ENCODE data around the gene ZZZ3.

Gene ZZZ3

DNA sequence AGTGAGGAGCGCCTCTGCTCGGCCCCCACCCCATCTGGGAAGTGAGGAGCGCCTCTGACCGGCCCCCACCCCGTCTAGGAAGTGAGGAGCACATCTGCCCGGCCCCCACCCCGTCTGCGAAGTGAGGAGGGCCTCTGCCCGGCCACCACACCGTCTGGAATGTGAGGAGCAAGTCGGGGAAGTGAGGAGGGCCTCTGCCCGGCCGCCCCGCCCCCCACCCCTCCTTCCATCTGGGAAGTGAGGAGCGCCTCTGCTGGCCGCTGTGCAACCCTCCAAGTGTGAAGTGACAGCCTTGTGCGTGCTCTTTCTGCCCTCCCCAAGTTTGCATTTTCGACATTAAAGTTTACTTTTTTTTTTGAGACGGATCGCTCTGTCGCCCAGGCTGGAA, 5.1 kb upstream of the ZZZ3 start (continued):
- no peak for TF ChIP-seq POU6F1 (CRISPR knock-in tag; IDR thresholded peaks at IDR 0.05; ENCODE audit: borderline replicate concordance, low read depth)

DNA sequence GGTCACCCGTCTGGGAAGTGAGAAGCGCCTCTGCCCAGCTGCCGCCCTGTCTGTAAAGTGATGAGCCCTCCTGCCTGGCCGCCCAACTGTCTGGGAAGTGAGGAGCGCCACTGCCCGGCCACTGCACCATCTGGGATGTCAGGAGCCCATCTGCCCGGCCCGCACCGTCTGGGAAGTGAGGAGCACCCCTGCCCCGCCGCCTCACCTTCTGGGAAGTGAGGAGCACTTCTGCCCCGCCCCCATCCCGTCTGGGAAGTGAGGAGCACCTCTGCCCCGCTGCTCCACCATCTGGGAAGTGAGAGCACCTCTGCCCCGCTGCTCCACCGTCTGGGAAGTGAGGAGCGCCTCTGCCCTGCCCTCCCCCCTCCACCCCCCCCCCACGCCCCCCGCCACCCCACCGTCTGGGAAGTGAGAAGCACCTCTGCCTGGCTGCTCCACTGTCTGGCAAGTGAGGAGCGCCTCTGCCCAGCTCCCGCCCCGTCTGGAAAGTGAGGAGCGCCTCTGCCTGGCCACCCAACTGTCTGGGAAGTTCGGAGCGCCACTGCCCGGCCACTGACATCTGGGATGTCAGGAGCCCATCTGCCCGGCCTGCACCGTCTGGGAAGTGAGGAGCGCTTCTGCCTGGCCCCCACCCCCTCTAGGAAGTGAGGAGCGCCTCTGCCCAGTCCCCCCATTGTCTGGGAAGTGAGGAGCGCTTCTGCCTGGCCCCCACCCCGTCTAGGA, 4.5 kb upstream of the ZZZ3 start:
- no peak for ATAC-seq

GRCh38 chr1:77683160-77684148, 996 bp upstream of the ZZZ3 start:
- no peak for TF ChIP-seq OSR1 (CRISPR knock-in tag; IDR thresholded peaks at IDR 0.05)
- TF ChIP-seq CREB5 (CRISPR knock-in tag; IDR thresholded peaks at IDR 0.05; ENCODE audit: low read depth): no peak
- peak; percentile 88; the same call in 1 of the 2 replicates for TF ChIP-seq ZNF565 (CRISPR knock-in tag; conservative IDR thresholded peaks at IDR 0.05; ENCODE audit: low read depth)
- no peak for TF ChIP-seq GLIS3 (CRISPR knock-in tag; IDR thresholded peaks at IDR 0.05)
- TF ChIP-seq ZC3H10 (CRISPR knock-in tag; IDR thresholded peaks at IDR 0.05): no peak
- TF ChIP-seq SNAI2 (CRISPR knock-in tag; IDR thresholded peaks at IDR 0.05): no peak
- TF ChIP-seq CSDC2 (CRISPR knock-in tag; IDR thresholded peaks at IDR 0.05): no peak
- TF ChIP-seq ARNTL (CRISPR knock-in tag; IDR thresholded peaks at IDR 0.05; ENCODE audit: borderline replicate concordance, low read depth): no peak
- TF ChIP-seq TCF4 (CRISPR knock-in tag; IDR thresholded peaks at IDR 0.05; ENCODE audit: borderline replicate concordance): no peak
- ATAC-seq: peak; percentile 89

More for the DNA sequence above, 4.5 kb upstream of the ZZZ3 start:
- no peak for TF ChIP-seq TOX (CRISPR knock-in tag; IDR thresholded peaks at IDR 0.05; ENCODE audit: borderline replicate concordance)
- no peak for TF ChIP-seq ZNF70 (CRISPR knock-in tag; IDR thresholded peaks at IDR 0.05)
- TF ChIP-seq CSDC2 (CRISPR knock-in tag; IDR thresholded peaks at IDR 0.05): no peak
- no peak for TF ChIP-seq PATZ1 (CRISPR knock-in tag; IDR thresholded peaks at IDR 0.05; ENCODE audit: borderline replicate concordance)
- TF ChIP-seq ZFP3 (CRISPR knock-in tag; IDR thresholded peaks at IDR 0.05): no peak
- no peak for TF ChIP-seq ESRRG (CRISPR knock-in tag; IDR thresholded peaks at IDR 0.05)
- TF ChIP-seq ZNF565 (CRISPR knock-in tag; conservative IDR thresholded peaks at IDR 0.05; ENCODE audit: low read depth): no peak
- TF ChIP-seq ZNF8 (CRISPR knock-in tag; IDR thresholded peaks at IDR 0.05): no peak
- TF ChIP-seq ARNTL (CRISPR knock-in tag; IDR thresholded peaks at IDR 0.05; ENCODE audit: borderline replicate concordance, low read depth): no peak
- no peak for TF ChIP-seq BACH2 (CRISPR knock-in tag; IDR thresholded peaks at IDR 0.05; ENCODE audit: borderline replicate concordance)
- no peak for TF ChIP-seq OSR1 (CRISPR knock-in tag; IDR thresholded peaks at IDR 0.05)
- no peak for TF ChIP-seq TCF4 (CRISPR knock-in tag; IDR thresholded peaks at IDR 0.05; ENCODE audit: borderline replicate concordance)
- TF ChIP-seq, protein P1, sequence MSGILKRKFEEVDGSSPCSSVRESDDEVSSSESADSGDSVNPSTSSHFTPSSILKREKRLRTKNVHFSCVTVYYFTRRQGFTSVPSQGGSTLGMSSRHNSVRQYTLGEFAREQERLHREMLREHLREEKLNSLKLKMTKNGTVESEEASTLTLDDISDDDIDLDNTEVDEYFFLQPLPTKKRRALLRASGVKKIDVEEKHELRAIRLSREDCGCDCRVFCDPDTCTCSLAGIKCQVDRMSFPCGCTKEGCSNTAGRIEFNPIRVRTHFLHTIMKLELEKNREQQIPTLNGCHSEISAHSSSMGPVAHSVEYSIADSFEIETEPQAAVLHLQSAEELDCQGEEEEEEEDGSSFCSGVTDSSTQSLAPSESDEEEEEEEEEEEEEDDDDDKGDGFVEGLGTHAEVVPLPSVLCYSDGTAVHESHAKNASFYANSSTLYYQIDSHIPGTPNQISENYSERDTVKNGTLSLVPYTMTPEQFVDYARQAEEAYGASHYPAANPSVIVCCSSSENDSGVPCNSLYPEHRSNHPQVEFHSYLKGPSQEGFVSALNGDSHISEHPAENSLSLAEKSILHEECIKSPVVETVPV (CRISPR knock-in tag; IDR thresholded peaks at IDR 0.05): no peak
- TF ChIP-seq SNAI2 (CRISPR knock-in tag; IDR thresholded peaks at IDR 0.05): no peak
- no peak for TF ChIP-seq ISL1 (CRISPR knock-in tag; IDR thresholded peaks at IDR 0.05)
- TF ChIP-seq PPARA (CRISPR knock-in tag; IDR thresholded peaks at IDR 0.05; ENCODE audit: borderline replicate concordance): no peak

GRCh38 chr1:77680173-77680572, 2.3 kb downstream of the ZZZ3 start:
- no peak for ATAC-seq
- no peak for TF ChIP-seq TCF4 (CRISPR knock-in tag; IDR thresholded peaks at IDR 0.05; ENCODE audit: borderline replicate concordance)
- no peak for TF ChIP-seq ZNF70 (CRISPR knock-in tag; IDR thresholded peaks at IDR 0.05)
- no peak for TF ChIP-seq PATZ1 (CRISPR knock-in tag; IDR thresholded peaks at IDR 0.05; ENCODE audit: borderline replicate concordance)
- no peak for TF ChIP-seq RARB (CRISPR knock-in tag; IDR thresholded peaks at IDR 0.05)
- TF ChIP-seq, protein P2, sequence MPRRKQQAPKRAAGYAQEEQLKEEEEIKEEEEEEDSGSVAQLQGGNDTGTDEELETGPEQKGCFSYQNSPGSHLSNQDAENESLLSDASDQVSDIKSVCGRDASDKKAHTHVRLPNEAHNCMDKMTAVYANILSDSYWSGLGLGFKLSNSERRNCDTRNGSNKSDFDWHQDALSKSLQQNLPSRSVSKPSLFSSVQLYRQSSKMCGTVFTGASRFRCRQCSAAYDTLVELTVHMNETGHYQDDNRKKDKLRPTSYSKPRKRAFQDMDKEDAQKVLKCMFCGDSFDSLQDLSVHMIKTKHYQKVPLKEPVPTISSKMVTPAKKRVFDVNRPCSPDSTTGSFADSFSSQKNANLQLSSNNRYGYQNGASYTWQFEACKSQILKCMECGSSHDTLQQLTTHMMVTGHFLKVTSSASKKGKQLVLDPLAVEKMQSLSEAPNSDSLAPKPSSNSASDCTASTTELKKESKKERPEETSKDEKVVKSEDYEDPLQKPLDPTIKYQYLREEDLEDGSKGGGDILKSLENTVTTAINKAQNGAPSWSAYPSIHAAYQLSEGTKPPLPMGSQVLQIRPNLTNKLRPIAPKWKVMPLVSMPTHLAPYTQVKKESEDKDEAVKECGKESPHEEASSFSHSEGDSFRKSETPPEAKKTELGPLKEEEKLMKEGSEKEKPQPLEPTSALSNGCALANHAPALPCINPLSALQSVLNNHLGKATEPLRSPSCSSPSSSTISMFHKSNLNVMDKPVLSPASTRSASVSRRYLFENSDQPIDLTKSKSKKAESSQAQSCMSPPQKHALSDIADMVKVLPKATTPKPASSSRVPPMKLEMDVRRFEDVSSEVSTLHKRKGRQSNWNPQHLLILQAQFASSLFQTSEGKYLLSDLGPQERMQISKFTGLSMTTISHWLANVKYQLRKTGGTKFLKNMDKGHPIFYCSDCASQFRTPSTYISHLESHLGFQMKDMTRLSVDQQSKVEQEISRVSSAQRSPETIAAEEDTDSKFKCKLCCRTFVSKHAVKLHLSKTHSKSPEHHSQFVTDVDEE (CRISPR knock-in tag; IDR thresholded peaks at IDR 0.05): no peak
- no peak for TF ChIP-seq ZFP3 (CRISPR knock-in tag; IDR thresholded peaks at IDR 0.05)
- TF ChIP-seq ZNF565 (CRISPR knock-in tag; conservative IDR thresholded peaks at IDR 0.05; ENCODE audit: low read depth): no peak
- no peak for TF ChIP-seq CSDC2 (CRISPR knock-in tag; IDR thresholded peaks at IDR 0.05)
- no peak for TF ChIP-seq GLIS3 (CRISPR knock-in tag; IDR thresholded peaks at IDR 0.05)
- TF ChIP-seq OSR1 (CRISPR knock-in tag; IDR thresholded peaks at IDR 0.05): no peak
- no peak for TF ChIP-seq ARNTL (CRISPR knock-in tag; IDR thresholded peaks at IDR 0.05; ENCODE audit: borderline replicate concordance, low read depth)
- no peak for TF ChIP-seq PPARA (CRISPR knock-in tag; IDR thresholded peaks at IDR 0.05; ENCODE audit: borderline replicate concordance)

Measured in SK-N-SH treated with all-trans-retinoic acid at 6 μM for 48 hours (cell line).